PC-9 (cell line): ENCODE results near the gene MLEC.

Experiments used
- CTCF ChIP-seq: fragments of 200-600 bp; sonication (generic); conservative IDR thresholded peaks from 2 replicates; pipeline ENCODE4 v1.6.1; 2017; ENCODE audit warnings: mixed run types, antibody characterized with exemption, mild to moderate bottlenecking, moderate library complexity
- EZH2 ChIP-seq: fragments of 200-600 bp; sonication (generic); IDR thresholded peaks from 2 replicates; pipeline ENCODE4 v1.8.0; 2017; ENCODE audit warnings: antibody characterized with exemption, low read depth

DNA sequence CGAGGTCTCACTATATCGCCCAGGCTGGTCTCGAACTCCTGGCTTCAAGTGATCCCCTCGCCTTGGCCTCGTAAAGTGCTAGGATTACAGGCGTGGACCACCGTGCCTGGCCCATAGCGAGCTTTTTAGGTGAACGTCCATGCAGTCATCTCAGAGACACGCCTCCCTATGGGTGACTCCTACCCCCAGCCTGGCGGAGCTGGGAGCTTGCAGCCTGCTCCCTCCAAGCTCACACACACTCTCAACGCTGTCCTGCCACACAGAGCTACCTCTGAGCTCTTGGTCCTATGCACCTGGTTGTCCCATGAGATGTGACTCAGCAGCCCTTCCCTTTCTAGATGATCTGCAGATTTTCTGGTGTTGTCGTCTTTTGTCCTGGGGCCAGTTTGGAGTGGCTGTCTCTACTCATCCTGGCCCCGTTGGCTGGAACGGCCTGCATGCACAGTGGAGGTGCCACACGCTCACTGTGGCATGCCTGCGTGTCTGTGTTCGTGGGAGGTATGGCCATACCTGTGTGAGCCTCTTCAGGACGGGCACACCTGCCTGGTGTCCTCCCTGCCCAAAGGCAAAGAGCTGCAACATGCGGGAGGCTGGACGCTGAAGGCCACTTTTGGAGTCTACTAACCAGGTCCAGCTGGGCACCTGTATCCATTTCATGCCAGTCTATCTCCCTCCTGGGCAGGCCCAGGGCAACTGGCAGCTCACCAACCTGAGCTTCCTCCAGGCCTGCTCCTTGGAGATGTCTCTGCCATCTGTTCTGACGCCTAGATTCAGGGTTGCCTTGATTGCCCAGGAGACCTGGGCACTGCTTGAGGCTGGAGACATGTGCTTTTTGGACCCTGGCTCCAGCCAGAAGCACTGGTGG, 28.4 kb upstream of the MLEC start:
- no peak for TF ChIP-seq CTCF
- no peak for TF ChIP-seq EZH2
